IMR-90 (cell line): ENCODE measurements around the gene RGPD4. TPM values are rescaled to one million over a fixed set of nuclear protein-coding genes. Genes with fewer than 3 reads are reported as not detected.

Source experiments
- ATAC-seq: fragments of 200-7000 bp; cut with Tn5 transposase; 2 replicates; pipeline ENCODE4 v1.9.1; 2020; ENCODE audit warnings: low read depth, mild to moderate bottlenecking, moderate library complexity
- BruUV-seq: library from RNA; stranded (reverse); fragments of 400-500 nt; replicated peaks from 2 replicates; lab custom pipeline; 2021; lab: Mats Ljungman, UMichigan
- CTCF ChIA-PET: fragments of 300-600 bp; formaldehyde crosslinking; extraction: SDS; loops from one replicate; lab custom pipeline; 2021; ENCODE audit warnings: antibody characterized with exemption; lab: Yijun Ruan, JAX
- POLR2A ChIA-PET: fragments of 300-600 bp; sonication (Branson Sonifier 250); formaldehyde crosslinking; loops from one replicate; lab custom pipeline; 2022; ENCODE audit warnings: antibody characterized with exemption; ENCODE audit not compliant: unreplicated experiment; lab: Charles Lee
- DNase-seq: peaks from one replicate; pipeline ENCODE4 v3.0.0; 2013
- H2AFZ ChIP-seq: replicated peaks from 2 replicates; pipeline ENCODE3; 2013; ENCODE audit warnings: low read length, mild to moderate bottlenecking; ENCODE audit not compliant: poor library complexity
- H2AK5ac ChIP-seq: 2 replicates; pipeline ENCODE4 v1.6.1; 2013; ENCODE audit warnings: low read depth, low read length, inconsistent platforms
- H2AK9ac ChIP-seq: replicated peaks from 2 replicates; pipeline ENCODE3; 2013; ENCODE audit warnings: mild to moderate bottlenecking, low read depth, low read length, moderate library complexity; ENCODE audit not compliant: poor library complexity
- H2BK120ac ChIP-seq: 2 replicates; pipeline ENCODE4 v1.6.1; 2013; ENCODE audit warnings: low read depth, low read length, inconsistent platforms
- H2BK15ac ChIP-seq: 3 replicates; pipeline ENCODE4 v1.6.1; 2013; ENCODE audit warnings: low read depth, low read length, inconsistent platforms
- H2BK20ac ChIP-seq: 2 replicates; pipeline ENCODE4 v1.6.1; 2013; ENCODE audit warnings: low read depth, mild to moderate bottlenecking, inconsistent platforms, low read length, moderate library complexity
- H2BK5ac ChIP-seq: 2 replicates; pipeline ENCODE4 v1.6.1; 2013; ENCODE audit warnings: mild to moderate bottlenecking, low read depth, low read length, inconsistent platforms; ENCODE audit not compliant: poor library complexity, severe bottlenecking
- H3K14ac ChIP-seq: replicated peaks from 2 replicates; pipeline ENCODE4 v1.6.1; 2013; ENCODE audit warnings: low read depth, low read length, inconsistent platforms
- H3K18ac ChIP-seq: 2 replicates; pipeline ENCODE4 v1.6.1; 2013; ENCODE audit warnings: low read depth, low read length, control low read depth
- H3K23ac ChIP-seq: 2 replicates; pipeline ENCODE4 v1.6.1; 2013; ENCODE audit warnings: low read depth, low read length, inconsistent platforms
- H3K27ac ChIP-seq: 2 replicates; pipeline ENCODE4 v1.5.1; 2013; ENCODE audit warnings: mild to moderate bottlenecking, control low read depth, low read length; ENCODE audit not compliant: insufficient read depth
- H3K27me3 ChIP-seq: 2 replicates; pipeline ENCODE4 v1.6.1; 2013; ENCODE audit warnings: low read length; ENCODE audit not compliant: control insufficient read depth, insufficient read depth
- H3K36me3 ChIP-seq: 2 replicates; pipeline ENCODE4 v1.6.1; 2013; ENCODE audit warnings: low read length, mixed read lengths; ENCODE audit not compliant: control insufficient read depth, insufficient read depth
- H3K4ac ChIP-seq: 2 replicates; pipeline ENCODE4 v1.6.1; 2013; ENCODE audit warnings: low read depth, low read length, inconsistent platforms
- H3K4me1 ChIP-seq: 2 replicates; pipeline ENCODE4 v1.6.1; 2013; ENCODE audit warnings: low read length, mixed read lengths; ENCODE audit not compliant: control insufficient read depth, insufficient read depth
- H3K4me2 ChIP-seq: 2 replicates; pipeline ENCODE4 v1.6.1; 2013; ENCODE audit warnings: low read depth, mild to moderate bottlenecking, control low read depth, low read length, moderate library complexity
- H3K4me3 ChIP-seq: 2 replicates; pipeline ENCODE4 v1.5.1; 2013; ENCODE audit warnings: low read depth, mild to moderate bottlenecking, control low read depth, low read length, moderate library complexity; ENCODE audit not compliant: insufficient read depth
- H3K56ac ChIP-seq: 2 replicates; pipeline ENCODE4 v1.6.1; 2013; ENCODE audit warnings: low read length, inconsistent platforms; ENCODE audit not compliant: insufficient read depth; ENCODE audit errors: extremely low read depth
- H3K79me1 ChIP-seq, 2 experiments: 2 replicates each; pipeline ENCODE4 v1.6.1; 2013; ENCODE audit warnings: low read length in 2 of 2, inconsistent platforms in 1 of 2, low read depth in 1 of 2
- H3K9ac ChIP-seq: 2 replicates; pipeline ENCODE4 v1.6.1; 2013; ENCODE audit warnings: low read depth, low read length, control low read depth
- H3K9me1 ChIP-seq: 2 replicates; pipeline ENCODE4 v1.6.1; 2013; ENCODE audit warnings: low read length, inconsistent platforms; ENCODE audit not compliant: insufficient read depth
- H3K9me3 ChIP-seq: 2 replicates; pipeline ENCODE4 v1.6.1; 2013; ENCODE audit warnings: low read length; ENCODE audit not compliant: control insufficient read depth, insufficient read depth
- H4K20me1 ChIP-seq: 2 replicates; pipeline ENCODE4 v1.6.1; 2013; ENCODE audit warnings: low read length, inconsistent platforms; ENCODE audit not compliant: insufficient read depth
- H4K5ac ChIP-seq: 2 replicates; pipeline ENCODE4 v1.6.1; 2013; ENCODE audit warnings: mild to moderate bottlenecking, low read depth, low read length, control low read depth
- H4K8ac ChIP-seq, 2 experiments: 2 replicates each; pipeline ENCODE4 v1.6.1; 2013; ENCODE audit warnings: low read depth in 2 of 2, low read length in 2 of 2, control low read depth in 1 of 2, inconsistent platforms in 1 of 2
- H4K91ac ChIP-seq: 2 replicates; pipeline ENCODE4 v1.6.1; 2013; ENCODE audit warnings: low read depth, low read length, inconsistent platforms; ENCODE audit not compliant: insufficient read depth
- CTCF ChIP-seq: conservative IDR thresholded peaks from 2 replicates; pipeline ENCODE4 v1.5.1; 2012; ENCODE audit warnings: mild to moderate bottlenecking, low read depth, low read length, improper control_type of control experiment
- MXI1 ChIP-seq: IDR thresholded peaks from 2 replicates; pipeline ENCODE4 v1.6.1; 2012; ENCODE audit warnings: low read depth, mild to moderate bottlenecking, low read length, moderate library complexity, borderline replicate concordance
- POLR2A ChIP-seq: IDR thresholded peaks from 2 replicates; pipeline ENCODE4 v1.6.1; 2012; ENCODE audit warnings: mild to moderate bottlenecking, low read depth, low read length
- USF2 ChIP-seq: fragments of 150-350 bp; IDR thresholded peaks from 2 replicates; pipeline ENCODE4 v1.6.1; 2017; ENCODE audit warnings: mild to moderate bottlenecking, antibody characterized with exemption, low read length, low read depth
- WGBS, 2 experiments: methylation state at CpG; one replicate each; pipeline versions ENCODE4 v1.1.5 to v1.1.7; 2013; ENCODE audit warnings: missing lambda C conversion rate in 2 of 2; ENCODE audit not compliant: insufficient read length in 1 of 2; ENCODE audit errors: extremely low coverage in 2 of 2; 5-methylcytosine and 5-hydroxymethylcytosine counted together
- dilution Hi-C: fragments of 300-500 bp; cut with HindIII; formaldehyde crosslinking; loops from one replicate; pipeline ENCODE4 v1.14.3; 2018; ENCODE audit warnings: low sequenced_read_pairs; ENCODE audit not compliant: unreplicated experiment
- in situ Hi-C: fragments of 300-500 bp; cut with MboI; formaldehyde crosslinking; loops from 3 replicates; pipeline ENCODE4 v1.14.3; 2019; ENCODE audit warnings: low sequenced_read_pairs, inconsistent platforms, mixed read lengths
- intact Hi-C: fragments of 100-400 bp; cut with micrococcal nuclease; formaldehyde crosslinking; loops from 2 replicates; pipeline ENCODE4 v1.10.0; 2022
- polyA plus RNA-seq, 3 experiments: library from polyadenylated mRNA; depleted of rRNA; stranded (reverse); fragments of >200 nt; gene quantifications; 2 replicates each; pipeline ENCODE4 v1.2.3, GENCODE V29; 2012; ENCODE audit warnings: low replicate concordance in 1 of 3
- total RNA-seq: library from RNA; depleted of rRNA; stranded (reverse); fragments of >200 nt; gene quantifications from 2 replicates; pipeline ENCODE4 v1.2.3, GENCODE V29; 2012
- TF ChIP-seq, protein P1 (sequence below): fragments of 150-350 bp; IDR thresholded peaks from 2 replicates; pipeline ENCODE4 v1.6.1; 2016; ENCODE audit warnings: low read depth, mild to moderate bottlenecking, low read length, moderate library complexity, borderline replicate concordance

Gene RGPD4
- total and polyA plus RNA-seq, 2 of the 4 experiments (the other 2 are of a cell fraction): not detected

- Histone ChIP-seq H3K9me1 (no peaks in the 10 kb centered on the region), H3K9ac (no peak overlapping the region), H2AFZ (no peak overlapping the region), H3K36me3 (no peaks in the 10 kb centered on the region), H4K5ac (no peak overlapping the region), H3K4me3 (no peak overlapping the region), H3K14ac (no peak overlapping the region), H3K27me3 (no peaks in the 10 kb centered on the region), H2BK20ac (no peak overlapping the region), H2BK15ac (no peak overlapping the region), H3K56ac (no peak overlapping the region), H2BK5ac (no peak overlapping the region), H3K27ac (no peak overlapping the region), H4K20me1 (no peaks in the 10 kb centered on the region), H3K4me2 (no peak overlapping the region), H3K4ac (no peak overlapping the region), H3K4me1 (no peaks in the 10 kb centered on the region), H3K18ac (no peak overlapping the region), H3K23ac (no peak overlapping the region), H2AK5ac (no peak overlapping the region), H4K8ac (no peak overlapping the region), H2BK120ac (no peak overlapping the region), H2AK9ac (no peak overlapping the region), H3K79me1 (no peaks in the 10 kb centered on the region), H3K9me3 (peaks cover 3% of the 10 kb centered on the region; the same call in 1 of the 2 replicates), H4K91ac (no peak overlapping the region)
- in situ Hi-C loops (no loop called here), intact Hi-C loops (no loop called here), dilution Hi-C loops (no loop called here)
- DNase-seq (no peak), ATAC-seq (no peak)
- ChIA-PET CTCF (no interaction called here), POLR2A (no interaction called here)
- BruUV-seq: no TSS peak
- 0% methylated on average over 1 of the region's 1 CpG; no CpG with 5 or more reads in 1 of the 2 experiments for WGBS, 2 experiments
- TF ChIP-seq CTCF (no peak), MXI1 (no peak), USF2 (no peak), POLR2A (no peak)
- TF ChIP-seq, protein P1, sequence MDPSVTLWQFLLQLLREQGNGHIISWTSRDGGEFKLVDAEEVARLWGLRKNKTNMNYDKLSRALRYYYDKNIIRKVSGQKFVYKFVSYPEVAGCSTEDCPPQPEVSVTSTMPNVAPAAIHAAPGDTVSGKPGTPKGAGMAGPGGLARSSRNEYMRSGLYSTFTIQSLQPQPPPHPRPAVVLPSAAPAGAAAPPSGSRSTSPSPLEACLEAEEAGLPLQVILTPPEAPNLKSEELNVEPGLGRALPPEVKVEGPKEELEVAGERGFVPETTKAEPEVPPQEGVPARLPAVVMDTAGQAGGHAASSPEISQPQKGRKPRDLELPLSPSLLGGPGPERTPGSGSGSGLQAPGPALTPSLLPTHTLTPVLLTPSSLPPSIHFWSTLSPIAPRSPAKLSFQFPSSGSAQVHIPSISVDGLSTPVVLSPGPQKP: no peak
Measured at GRCh38 chr2:107810734-107811133, 16.0 kb upstream of the RGPD4 start.
